Activated T-cell treated with anti-CD3 and anti-CD28 coated beads, Interleukin-2, amount 50 U/mL, for 24 hours (primary cell): ENCODE results near the gene ABCG4.
"Not testable (repeated sequence)": the region's sequence is repeated elsewhere in the genome, so short reads cannot be mapped to it uniquely, and the experiment has no call there.

Experiments used
- DNase-seq: peaks from one replicate; pipeline ENCODE4 v3.0.0-alpha.2; 2020
- H3K27ac Mint-ChIP-seq: 2 replicates; pipeline ENCODE4 v1.8.0; 2020; ENCODE audit warnings: mild to moderate bottlenecking, mixed read lengths
- H3K27me3 Mint-ChIP-seq: 2 replicates; pipeline ENCODE4 v1.8.0; 2020; ENCODE audit warnings: mixed read lengths
- H3K36me3 Mint-ChIP-seq: 2 replicates; pipeline ENCODE4 v1.8.0; 2020; ENCODE audit warnings: low read depth, mixed read lengths
- H3K4me1 Mint-ChIP-seq: 2 replicates; pipeline ENCODE4 v1.8.0; 2020; ENCODE audit warnings: low read depth, mixed read lengths
- H3K4me3 Mint-ChIP-seq: 2 replicates; pipeline ENCODE4 v1.8.0; 2020; ENCODE audit warnings: mild to moderate bottlenecking, moderate library complexity, mixed read lengths
- H3K9me3 Mint-ChIP-seq: 2 replicates; pipeline ENCODE4 v1.8.0; 2020; ENCODE audit warnings: mixed read lengths

ABCG4 gene

DNA sequence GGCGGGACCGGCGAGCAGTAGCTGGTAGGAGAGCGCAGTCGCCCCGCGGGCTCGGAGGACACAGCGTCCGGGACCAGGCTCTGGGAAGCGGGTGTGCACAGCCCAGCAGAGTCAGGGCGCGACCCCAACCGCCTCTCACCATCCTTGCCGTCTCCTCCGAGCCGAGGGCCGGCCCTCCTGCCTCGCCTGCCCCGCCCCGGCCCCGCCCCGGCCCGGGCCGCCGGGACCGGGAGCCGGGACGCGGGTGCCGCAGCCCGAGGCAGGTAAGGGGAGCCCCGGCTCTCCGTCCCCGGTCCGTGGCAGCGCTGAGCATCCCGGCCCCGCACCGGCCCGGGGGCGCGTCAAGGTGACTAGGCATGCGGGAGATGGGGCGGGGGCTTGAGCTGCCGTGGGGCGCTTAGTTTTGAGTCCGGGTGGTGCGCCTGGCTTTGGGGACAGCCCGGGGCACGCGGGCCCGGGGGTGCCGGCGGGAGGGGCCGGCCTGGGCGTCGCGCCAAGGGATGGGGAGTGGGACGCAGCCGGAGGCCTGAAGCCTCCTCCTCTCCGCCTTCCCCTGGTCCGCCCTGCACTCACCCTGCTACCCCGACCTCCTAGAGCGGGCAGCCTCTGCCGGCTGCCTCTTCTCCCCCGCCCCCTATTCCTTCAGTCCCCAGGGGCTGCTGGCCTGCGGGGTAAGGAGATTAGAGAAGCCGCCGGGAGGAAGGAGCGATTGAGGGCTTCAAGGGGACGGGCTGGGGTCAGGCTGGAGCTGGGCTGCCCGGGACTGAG is at the start of gene ABCG4:
Gene ABCG4, plus strand, starts transcription at position 35 of the 768 bp plus-strand sequence. CDS start 914 bp downstream, outside the sequence.
- H3K9me3 Mint-ChIP-seq, result no peaks in the 10 kb centered on the region
- DNase-seq, result peak; percentile 62
- no peak within 1 kb of the TSS for H3K27ac Mint-ChIP-seq
- peaks cover 53% of the 10 kb centered on the region for H3K27me3 Mint-ChIP-seq
- H3K4me1 Mint-ChIP-seq, result peaks cover 14% of the 10 kb centered on the region
- H3K36me3 Mint-ChIP-seq, result no peaks in the 10 kb centered on the region
- H3K4me3 Mint-ChIP-seq, result peak within 1 kb of the TSS; percentile 70

DNA sequence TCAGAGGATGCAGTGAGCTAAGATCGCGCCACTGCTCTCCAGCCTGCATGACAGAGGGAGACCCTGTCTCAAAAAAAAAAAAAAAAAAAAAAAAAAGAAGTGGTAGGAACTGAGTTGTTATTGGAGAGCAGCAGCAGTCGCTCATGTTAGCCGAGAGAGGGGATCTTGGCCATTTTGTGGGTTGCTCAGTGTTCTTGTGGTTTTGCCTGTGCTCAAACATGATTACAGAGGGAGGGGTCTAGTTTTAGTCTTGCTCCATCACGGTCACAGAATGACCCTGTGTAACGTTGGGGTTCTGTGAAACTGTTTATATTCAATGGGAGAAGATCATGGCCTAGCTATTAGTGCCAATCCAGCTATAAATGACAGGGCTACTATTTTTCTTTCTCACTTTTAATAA is 49.1 kb upstream of the ABCG4 start:
- Mint-ChIP-seq H3K4me3 (peak overlapping the region; percentile 88), H3K27me3 (peaks cover 3% of the 10 kb centered on the region)

DNA sequence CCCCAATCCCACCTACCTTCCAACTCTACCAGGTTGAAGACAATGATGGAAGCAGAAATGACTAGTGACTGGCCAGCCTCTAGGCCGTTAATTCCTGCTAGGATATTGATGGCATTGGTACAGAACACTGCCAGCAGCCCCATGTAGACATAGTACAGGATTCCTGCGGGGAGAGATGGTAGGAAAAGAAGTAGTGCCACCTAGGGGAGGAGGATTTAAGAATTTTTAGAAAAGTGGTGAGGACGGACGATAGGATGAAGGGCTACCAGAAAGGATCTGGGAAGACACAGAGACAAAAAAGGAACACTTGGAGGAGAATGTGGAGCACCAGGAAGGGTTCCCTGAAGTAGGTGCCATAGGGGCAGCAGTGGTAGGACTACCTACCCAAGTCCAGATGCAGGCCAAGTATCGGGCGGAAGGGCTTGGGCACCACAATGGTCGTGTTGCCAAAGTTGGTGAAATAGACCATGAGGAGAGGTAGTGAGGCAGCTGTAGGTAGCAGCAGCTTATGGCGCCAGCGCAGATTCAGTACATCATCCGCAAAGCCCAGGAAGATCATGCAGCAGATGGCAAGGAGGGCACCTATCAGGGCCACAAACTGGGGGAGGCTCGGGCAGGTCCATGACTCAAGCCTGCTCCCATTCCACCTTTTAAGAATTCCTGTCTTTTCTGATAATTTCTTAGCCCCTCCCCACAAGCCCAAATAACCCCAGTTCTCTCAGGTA is 48.4 kb upstream of the ABCG4 start:
- DNase-seq, result no peak
- Mint-ChIP-seq H3K27me3 (peaks cover 1% of the 10 kb centered on the region), H3K27ac (peak overlapping the region; percentile 99), H3K4me1 (peaks cover 46% of the 10 kb centered on the region), H3K9me3 (no peaks in the 10 kb centered on the region), H3K36me3 (peaks cover 64% of the 10 kb centered on the region), H3K4me3 (peak overlapping the region; percentile 88)

More for the DNA sequence above, 49.1 kb upstream of the ABCG4 start:
- DNase-seq, result no peak
- Mint-ChIP-seq H3K4me1 (peaks cover 43% of the 10 kb centered on the region), H3K9me3 (no peaks in the 10 kb centered on the region), H3K27ac (peak overlapping the region; percentile 99), H3K36me3 (peaks cover 71% of the 10 kb centered on the region)

- H3K9me3 Mint-ChIP-seq, result no peaks in the 10 kb centered on the region
- H3K4me3 Mint-ChIP-seq, result peak overlapping the region; percentile 88
- H3K27ac Mint-ChIP-seq, result peak overlapping the region; percentile 99
- H3K27me3 Mint-ChIP-seq, result no peaks in the 10 kb centered on the region
- no peak for DNase-seq
- peaks cover 57% of the 10 kb centered on the region for H3K36me3 Mint-ChIP-seq
- H3K4me1 Mint-ChIP-seq, result peaks cover 43% of the 10 kb centered on the region
These were observed 47.7 kb upstream of the ABCG4 start for GRCh38 chr11:119100994-119101758.

DNA sequence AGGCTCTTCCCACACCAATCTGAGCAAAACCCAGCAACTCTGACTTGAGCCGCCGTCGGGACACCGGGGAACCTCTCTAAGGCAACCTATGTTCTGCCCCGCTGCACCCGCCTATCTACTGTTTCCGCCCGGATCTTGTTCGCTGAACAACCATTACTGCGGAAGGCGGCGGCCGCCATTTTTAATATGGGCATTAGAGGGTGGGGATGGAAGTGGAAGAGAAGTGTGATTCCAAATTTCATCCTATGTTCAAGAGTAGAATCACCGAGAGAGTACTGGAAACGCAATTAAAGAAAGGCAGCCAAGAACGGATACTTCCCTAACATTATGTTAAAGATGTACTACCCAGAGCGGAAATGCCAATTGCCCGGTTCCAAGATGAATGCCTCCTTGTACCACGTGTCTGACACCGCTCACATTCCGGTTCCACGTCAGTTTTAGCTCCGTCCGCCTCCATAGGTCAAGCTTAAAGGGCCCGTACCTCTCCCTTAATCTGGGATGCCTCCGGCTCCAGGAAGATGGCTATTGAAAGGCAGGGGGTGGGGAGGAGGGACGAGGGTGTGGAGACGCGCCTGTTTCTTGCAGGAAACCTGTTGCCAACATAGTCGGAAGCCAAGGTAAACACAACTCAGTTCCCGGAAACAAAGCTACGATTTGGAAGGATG is 47.0 kb upstream of the ABCG4 start, which contains the start of gene DPAGT1:
Gene DPAGT1, minus strand, starts transcription at position 95 of the 665 bp plus-strand sequence. CDS start 198 bp downstream, outside the sequence.
- DNase-seq, result peak; percentile 89
- Mint-ChIP-seq H3K27me3 (no peaks in the 10 kb centered on the region), H3K4me3 (peak within 1 kb of the TSS; percentile 88), H3K9me3 (no peaks in the 10 kb centered on the region), H3K27ac (peak within 1 kb of the TSS; percentile 99), H3K4me1 (peaks cover 45% of the 10 kb centered on the region), H3K36me3 (peaks cover 52% of the 10 kb centered on the region)

- H3K9me3 Mint-ChIP-seq, DNase-seq, H3K27me3 Mint-ChIP-seq: not testable (repeated sequence)
- peaks cover 44% of the 10 kb centered on the region for H3K36me3 Mint-ChIP-seq
- H3K4me3 Mint-ChIP-seq, result peak overlapping the region; percentile 88
- H3K4me1 Mint-ChIP-seq, result peaks cover 47% of the 10 kb centered on the region
- peak overlapping the region; percentile 99 for H3K27ac Mint-ChIP-seq
These were observed 45.6 kb upstream of the ABCG4 start for GRCh38 chr11:119103161-119103664.

DNA sequence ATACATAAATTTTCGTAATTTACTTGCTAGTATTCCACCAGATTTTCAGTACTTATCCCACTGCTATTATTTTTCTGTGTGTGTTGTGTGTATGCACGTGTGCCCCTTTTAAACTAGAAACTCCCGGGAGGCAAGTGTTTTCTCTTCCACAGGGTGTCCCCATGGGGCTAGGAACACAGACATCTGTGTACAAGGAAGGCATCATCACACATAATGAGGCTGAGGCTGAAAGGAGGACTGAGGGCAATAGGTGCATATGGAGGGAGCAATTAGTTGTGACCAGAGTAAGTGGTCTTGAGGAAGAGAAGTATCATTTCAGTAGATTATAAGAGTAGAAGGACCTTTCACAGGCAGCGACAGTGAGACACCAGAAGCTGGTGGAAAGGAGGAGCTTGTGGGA is 45.1 kb upstream of the ABCG4 start:
- peak overlapping the region; percentile 99 for H3K27ac Mint-ChIP-seq
- H3K4me3 Mint-ChIP-seq, result peak overlapping the region; percentile 41
- H3K27me3 Mint-ChIP-seq, result no peaks in the 10 kb centered on the region
- no peaks in the 10 kb centered on the region for H3K9me3 Mint-ChIP-seq
- no peak for DNase-seq
- H3K4me1 Mint-ChIP-seq, result peaks cover 51% of the 10 kb centered on the region
- H3K36me3 Mint-ChIP-seq, result peaks cover 44% of the 10 kb centered on the region

GRCh38 chr11:119106564-119107537 is 42.0 kb upstream of the ABCG4 start, which contains the start of gene C2CD2L:
Gene C2CD2L, plus strand, starts transcription at chr11:119107344. Its CDS starts 398 bp downstream, at chr11:119107742.
- no peaks in the 10 kb centered on the region for H3K27me3 Mint-ChIP-seq
- peak within 1 kb of the TSS; percentile 83 for H3K4me3 Mint-ChIP-seq
- peaks cover 52% of the 10 kb centered on the region for H3K4me1 Mint-ChIP-seq
- peaks cover 48% of the 10 kb centered on the region for H3K36me3 Mint-ChIP-seq
- no peaks in the 10 kb centered on the region for H3K9me3 Mint-ChIP-seq
- peak within 1 kb of the TSS; percentile 94 for H3K27ac Mint-ChIP-seq
- peak; percentile 92 for DNase-seq

- Mint-ChIP-seq H3K9me3 (no peaks in the 10 kb centered on the region), H3K27ac (peak overlapping the region; percentile 86), H3K27me3 (no peaks in the 10 kb centered on the region), H3K4me1 (peaks cover 50% of the 10 kb centered on the region), H3K4me3 (peak overlapping the region; percentile 83), H3K36me3 (peaks cover 51% of the 10 kb centered on the region)
- peak; percentile 52 for DNase-seq
These were observed 41.2 kb upstream of the ABCG4 start for GRCh38 chr11:119107538-119108145.

GRCh38 chr11:119108146-119108856 is 40.6 kb upstream of the ABCG4 start:
- Mint-ChIP-seq H3K36me3 (peaks cover 58% of the 10 kb centered on the region), H3K27me3 (no peaks in the 10 kb centered on the region), H3K27ac (peak overlapping the region; percentile 86), H3K4me3 (peak overlapping the region; percentile 83), H3K4me1 (peaks cover 52% of the 10 kb centered on the region), H3K9me3 (no peaks in the 10 kb centered on the region)
- peak; percentile 57 for DNase-seq

GRCh38 chr11:119108857-119109221 is 40.0 kb upstream of the ABCG4 start:
- H3K36me3 Mint-ChIP-seq, result peaks cover 63% of the 10 kb centered on the region
- peaks cover 49% of the 10 kb centered on the region for H3K4me1 Mint-ChIP-seq
- no peak for DNase-seq

DNA sequence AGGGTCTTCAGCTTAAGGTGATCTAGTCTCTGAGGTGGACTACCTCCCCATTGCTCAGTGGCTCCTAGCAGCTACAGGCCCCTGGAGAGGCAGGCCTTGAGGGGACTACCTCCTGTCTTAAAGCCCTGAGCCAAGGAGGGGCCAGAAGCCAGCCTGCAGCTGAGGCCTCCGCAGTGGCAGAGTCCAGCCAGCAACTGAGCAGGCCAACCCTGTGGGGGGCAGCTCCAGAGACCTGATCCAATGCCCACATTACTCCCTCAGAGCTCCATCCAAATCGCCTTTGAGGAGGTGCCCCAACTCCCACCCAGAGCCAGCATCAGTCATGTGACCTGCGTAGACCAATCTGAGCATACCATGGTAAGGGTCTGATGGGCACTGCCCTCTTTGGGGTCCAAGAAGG is 39.0 kb upstream of the ABCG4 start:
- peak overlapping the region; percentile 86 for H3K27ac Mint-ChIP-seq
- no peak for DNase-seq
- peaks cover 73% of the 10 kb centered on the region for H3K36me3 Mint-ChIP-seq

More at GRCh38 chr11:119108857-119109221, 40.0 kb upstream of the ABCG4 start:
- no peaks in the 10 kb centered on the region for H3K27me3 Mint-ChIP-seq
- peak overlapping the region; percentile 83 for H3K4me3 Mint-ChIP-seq
- peak overlapping the region; percentile 86 for H3K27ac Mint-ChIP-seq
- no peaks in the 10 kb centered on the region for H3K9me3 Mint-ChIP-seq

More for the DNA sequence above, 39.0 kb upstream of the ABCG4 start:
- Mint-ChIP-seq H3K4me1 (peaks cover 53% of the 10 kb centered on the region), H3K27me3 (no peaks in the 10 kb centered on the region), H3K9me3 (no peaks in the 10 kb centered on the region), H3K4me3 (peak overlapping the region; percentile 83)
